ENCODE measurements around the gene NVL. TPM values are rescaled to one million over a fixed set of nuclear protein-coding genes. Genes with fewer than 3 reads are reported as not detected.

NVL gene
- total RNA-seq, 1 experiment from 2014 or later: 23.2 TPM

Other genes starting within 250 kb of the NVL start
- gene FBXO28, start 216.1 kb downstream of the NVL start, total RNA-seq (2014; rRNA removed; shearing (Covaris generic)): 24.3 and 26.6 TPM in 2 replicates
- 152 and 158 TPM in 2 replicates for gene DEGS1, start 146.9 kb downstream of the NVL start, total RNA-seq (2014; rRNA removed; shearing (Covaris generic))
- 97.3 and 115 TPM in 2 replicates for gene CNIH4, start 26.7 kb upstream of the NVL start, total RNA-seq (2014; rRNA removed; shearing (Covaris generic))
- 22.0 and 26.1 TPM in 2 replicates for gene WDR26, start 104.6 kb upstream of the NVL start, total RNA-seq (2014; rRNA removed; shearing (Covaris generic))

Data from RPMI7951 (cell line).